HG03439 (cell line): ENCODE measurements around the gene PHB1.

Experiments
- ATAC-seq: cut with Tn5 transposase; IDR thresholded peaks from one replicate; pipeline ENCODE4 v1.9.1; 2021; ENCODE audit warnings: mild to moderate bottlenecking, moderate library complexity; ENCODE audit not compliant: unreplicated experiment

The PHB1 gene

GRCh38 chr17:49357516-49357915, 57.2 kb downstream of the PHB1 start:
- ATAC-seq, result no peak

- ATAC-seq, result no peak
Observed at GRCh38 chr17:49356320-49356719, 58.4 kb downstream of the PHB1 start.
